Measurements from ENCODE around the gene THSD7A.

DNA sequence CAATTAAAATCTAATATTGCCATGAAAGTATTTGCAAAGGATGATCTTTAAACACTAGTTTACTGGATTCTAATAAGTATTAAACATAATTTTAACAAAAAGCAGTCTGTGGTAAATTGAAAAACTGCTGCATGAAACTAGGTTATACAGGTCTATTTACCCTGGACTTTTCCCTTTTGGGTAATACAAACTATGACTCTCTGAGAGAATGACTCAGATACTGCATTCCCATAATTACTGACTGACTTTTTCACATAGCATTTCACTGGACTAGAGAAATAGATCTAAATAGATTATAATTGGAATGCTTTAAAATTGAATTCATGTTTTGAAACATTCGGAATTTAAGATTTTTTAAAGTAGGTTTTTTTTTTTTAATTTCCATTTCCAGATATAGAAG is 395.7 kb downstream of the THSD7A start:
- TF ChIP-seq, protein P1, sequence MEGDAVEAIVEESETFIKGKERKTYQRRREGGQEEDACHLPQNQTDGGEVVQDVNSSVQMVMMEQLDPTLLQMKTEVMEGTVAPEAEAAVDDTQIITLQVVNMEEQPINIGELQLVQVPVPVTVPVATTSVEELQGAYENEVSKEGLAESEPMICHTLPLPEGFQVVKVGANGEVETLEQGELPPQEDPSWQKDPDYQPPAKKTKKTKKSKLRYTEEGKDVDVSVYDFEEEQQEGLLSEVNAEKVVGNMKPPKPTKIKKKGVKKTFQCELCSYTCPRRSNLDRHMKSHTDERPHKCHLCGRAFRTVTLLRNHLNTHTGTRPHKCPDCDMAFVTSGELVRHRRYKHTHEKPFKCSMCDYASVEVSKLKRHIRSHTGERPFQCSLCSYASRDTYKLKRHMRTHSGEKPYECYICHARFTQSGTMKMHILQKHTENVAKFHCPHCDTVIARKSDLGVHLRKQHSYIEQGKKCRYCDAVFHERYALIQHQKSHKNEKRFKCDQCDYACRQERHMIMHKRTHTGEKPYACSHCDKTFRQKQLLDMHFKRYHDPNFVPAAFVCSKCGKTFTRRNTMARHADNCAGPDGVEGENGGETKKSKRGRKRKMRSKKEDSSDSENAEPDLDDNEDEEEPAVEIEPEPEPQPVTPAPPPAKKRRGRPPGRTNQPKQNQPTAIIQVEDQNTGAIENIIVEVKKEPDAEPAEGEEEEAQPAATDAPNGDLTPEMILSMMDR (IDR thresholded peaks at IDR 0.05) = no peak
- no peak for TF ChIP-seq EZH2 (IDR thresholded peaks at IDR 0.05)

Measured in neural progenitor cell (in vitro differentiated cells).